Type B pancreatic cell (in vitro differentiated cells): ENCODE data around the gene SETBP1. TPM values are rescaled to one million over a fixed set of nuclear protein-coding genes. Genes with fewer than 3 reads are reported as not detected.

Experiments
- DNase-seq: peaks from one replicate; pipeline ENCODE4 v3.0.0; 2021; ENCODE audit warnings: mixed read lengths; ENCODE audit not compliant: unreplicated experiment; ENCODE audit errors: extremely low spot score
- H3K27ac Mint-ChIP-seq: 2 replicates; pipeline ENCODE4 v1.8.0; 2021; ENCODE audit warnings: mild to moderate bottlenecking, mixed read lengths
- H3K27me3 Mint-ChIP-seq: 2 replicates; pipeline ENCODE4 v1.8.0; 2021; ENCODE audit warnings: mixed read lengths
- H3K36me3 Mint-ChIP-seq: 2 replicates; pipeline ENCODE4 v1.8.0; 2021; ENCODE audit warnings: mixed read lengths
- H3K4me1 Mint-ChIP-seq: one replicate; pipeline ENCODE4 v1.8.0; 2021; ENCODE audit warnings: mixed read lengths; ENCODE audit not compliant: unreplicated experiment
- H3K4me3 Mint-ChIP-seq: 2 replicates; pipeline ENCODE4 v1.8.0; 2021; ENCODE audit warnings: mild to moderate bottlenecking, mixed read lengths
- H3K9me3 Mint-ChIP-seq: 2 replicates; pipeline ENCODE4 v1.8.0; 2021; ENCODE audit warnings: mixed read lengths
- total RNA-seq: library from RNA; stranded (reverse); gene quantifications from 2 replicates; pipeline ENCODE4 v1.2.1, GENCODE V29; 2021; ENCODE audit warnings: low replicate concordance
- TF ChIP-seq, protein P1 (sequence below): fragments of 200-600 bp; sonication (generic); conservative IDR thresholded peaks from 2 replicates; pipeline ENCODE4 v1.5.0; 2021; ENCODE audit warnings: antibody characterized with exemption, mild to moderate bottlenecking

The SETBP1 gene
- total RNA-seq, 1 donor from 2014 or later, result 62.7 TPM

DNA sequence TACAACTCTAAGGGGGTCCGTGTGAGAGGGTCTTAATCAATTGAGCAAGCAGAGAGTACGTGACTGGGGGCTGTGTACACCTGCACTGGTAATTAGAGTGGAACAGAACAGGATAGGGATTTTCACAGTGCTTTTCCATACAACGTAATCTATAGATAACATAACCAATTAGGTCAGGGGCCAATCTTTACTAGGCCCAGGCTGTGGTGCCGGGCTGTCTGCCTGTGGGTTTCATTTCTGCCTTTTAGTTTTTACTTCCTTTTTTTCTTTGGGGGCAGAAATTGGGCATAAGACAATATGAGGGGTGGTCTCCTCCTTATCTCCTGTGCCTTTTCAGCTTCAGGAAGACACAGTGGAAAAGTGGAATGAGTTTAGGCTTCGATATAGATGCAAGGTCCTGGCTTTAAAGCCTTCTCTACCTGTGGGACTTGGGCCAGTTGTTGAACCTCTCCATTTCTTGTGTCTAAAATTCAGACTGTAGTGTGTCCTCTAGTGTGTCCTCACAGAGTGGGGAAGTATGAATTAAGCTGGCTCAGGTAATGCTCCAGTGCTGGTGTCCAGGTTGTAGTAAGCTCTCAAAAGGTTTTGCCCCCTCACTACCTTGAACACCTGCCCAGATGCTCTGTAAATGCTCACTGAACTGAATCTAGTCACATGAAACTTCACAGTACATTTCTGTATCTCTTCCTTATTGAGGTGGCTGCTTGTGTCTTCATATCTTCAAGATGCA lies 422.8 kb downstream of the SETBP1 start:
- no peak for DNase-seq
- peaks cover 16% of the 10 kb centered on the region for H3K4me1 Mint-ChIP-seq
- no peak overlapping the region for H3K27ac Mint-ChIP-seq
- TF ChIP-seq, protein P1, sequence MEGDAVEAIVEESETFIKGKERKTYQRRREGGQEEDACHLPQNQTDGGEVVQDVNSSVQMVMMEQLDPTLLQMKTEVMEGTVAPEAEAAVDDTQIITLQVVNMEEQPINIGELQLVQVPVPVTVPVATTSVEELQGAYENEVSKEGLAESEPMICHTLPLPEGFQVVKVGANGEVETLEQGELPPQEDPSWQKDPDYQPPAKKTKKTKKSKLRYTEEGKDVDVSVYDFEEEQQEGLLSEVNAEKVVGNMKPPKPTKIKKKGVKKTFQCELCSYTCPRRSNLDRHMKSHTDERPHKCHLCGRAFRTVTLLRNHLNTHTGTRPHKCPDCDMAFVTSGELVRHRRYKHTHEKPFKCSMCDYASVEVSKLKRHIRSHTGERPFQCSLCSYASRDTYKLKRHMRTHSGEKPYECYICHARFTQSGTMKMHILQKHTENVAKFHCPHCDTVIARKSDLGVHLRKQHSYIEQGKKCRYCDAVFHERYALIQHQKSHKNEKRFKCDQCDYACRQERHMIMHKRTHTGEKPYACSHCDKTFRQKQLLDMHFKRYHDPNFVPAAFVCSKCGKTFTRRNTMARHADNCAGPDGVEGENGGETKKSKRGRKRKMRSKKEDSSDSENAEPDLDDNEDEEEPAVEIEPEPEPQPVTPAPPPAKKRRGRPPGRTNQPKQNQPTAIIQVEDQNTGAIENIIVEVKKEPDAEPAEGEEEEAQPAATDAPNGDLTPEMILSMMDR, result no peak
- H3K27me3 Mint-ChIP-seq, result no peaks in the 10 kb centered on the region
- no peaks in the 10 kb centered on the region for H3K9me3 Mint-ChIP-seq
- no peak overlapping the region for H3K4me3 Mint-ChIP-seq
- no peaks in the 10 kb centered on the region for H3K36me3 Mint-ChIP-seq

DNA sequence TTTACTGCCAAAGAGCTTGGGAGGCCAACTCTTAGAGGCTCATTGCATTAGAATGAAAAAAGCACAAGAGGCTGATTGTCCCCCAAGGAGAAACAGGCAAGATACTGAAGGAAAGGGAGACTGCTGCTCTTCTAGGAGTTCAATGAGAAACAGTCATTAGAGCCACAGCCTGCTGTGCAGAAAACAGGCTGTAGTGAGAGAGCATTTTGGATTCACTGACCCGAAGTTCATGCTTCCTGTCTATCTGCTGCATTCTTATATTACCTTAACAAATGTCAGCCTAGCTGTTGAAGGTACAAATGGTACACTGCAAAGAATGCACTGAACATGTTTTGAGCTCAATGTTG lies 423.3 kb downstream of the SETBP1 start:
- TF ChIP-seq, protein P1, result no peak
- Mint-ChIP-seq H3K36me3 (no peaks in the 10 kb centered on the region), H3K4me3 (no peak overlapping the region), H3K9me3 (no peaks in the 10 kb centered on the region), H3K27ac (no peak overlapping the region), H3K27me3 (no peaks in the 10 kb centered on the region), H3K4me1 (peaks cover 16% of the 10 kb centered on the region)
- DNase-seq, result no peak

DNA sequence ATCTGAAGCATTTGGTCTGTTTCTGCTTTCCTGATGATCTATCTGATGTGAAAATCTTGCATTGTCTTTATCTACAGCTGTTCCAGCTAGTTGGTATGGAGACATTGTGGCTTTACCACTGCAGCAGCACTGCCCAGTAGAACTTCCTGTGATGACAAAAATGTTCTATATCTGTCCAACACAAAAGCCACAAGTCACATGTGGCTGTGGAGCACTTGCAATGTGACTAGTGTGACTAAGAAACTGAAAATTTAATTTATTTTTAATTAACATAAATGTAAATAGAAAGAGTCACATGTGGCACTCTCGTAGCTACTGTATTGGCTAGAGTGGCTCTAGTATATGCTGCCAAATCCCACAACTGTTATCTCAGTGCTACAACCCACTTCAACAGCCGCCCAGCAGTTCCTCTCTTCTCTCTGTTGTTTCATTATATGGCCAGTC lies 425.7 kb downstream of the SETBP1 start:
- peaks cover 16% of the 10 kb centered on the region for H3K4me1 Mint-ChIP-seq

DNA sequence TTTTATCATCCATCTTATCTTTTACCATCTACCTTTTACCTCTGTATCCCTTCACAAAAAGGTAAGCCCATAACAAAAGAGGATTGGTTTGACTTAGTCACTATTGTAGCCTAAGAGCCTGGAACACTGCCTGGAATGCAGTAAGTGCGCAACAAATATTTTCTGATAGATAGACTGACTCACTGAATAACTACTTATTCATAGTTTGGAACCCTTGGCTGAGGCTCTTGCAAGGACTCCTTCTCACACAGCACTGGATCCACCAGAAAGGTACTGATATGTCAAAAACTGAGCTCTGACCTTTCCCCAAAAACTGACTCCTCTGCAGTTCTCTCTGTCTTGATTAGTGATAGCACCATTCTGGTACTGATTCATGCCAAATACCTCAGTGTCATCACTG lies 426.7 kb downstream of the SETBP1 start:
- H3K36me3 Mint-ChIP-seq, result no peaks in the 10 kb centered on the region
- H3K9me3 Mint-ChIP-seq, result peaks cover 4% of the 10 kb centered on the region
- H3K27me3 Mint-ChIP-seq, result peaks cover 4% of the 10 kb centered on the region
- TF ChIP-seq, protein P1, result no peak
- no peak overlapping the region for H3K27ac Mint-ChIP-seq
- H3K4me3 Mint-ChIP-seq, result no peak overlapping the region
- DNase-seq, result no peak
- H3K4me1 Mint-ChIP-seq, result peaks cover 16% of the 10 kb centered on the region

More for the DNA sequence above, 425.7 kb downstream of the SETBP1 start:
- H3K9me3 Mint-ChIP-seq, result no peaks in the 10 kb centered on the region
- H3K4me3 Mint-ChIP-seq, result no peak overlapping the region
- H3K27me3 Mint-ChIP-seq, result peaks cover 4% of the 10 kb centered on the region
- H3K36me3 Mint-ChIP-seq, result no peaks in the 10 kb centered on the region
- TF ChIP-seq, protein P1, result no peak
- no peak for DNase-seq
- H3K27ac Mint-ChIP-seq, result no peak overlapping the region

DNA sequence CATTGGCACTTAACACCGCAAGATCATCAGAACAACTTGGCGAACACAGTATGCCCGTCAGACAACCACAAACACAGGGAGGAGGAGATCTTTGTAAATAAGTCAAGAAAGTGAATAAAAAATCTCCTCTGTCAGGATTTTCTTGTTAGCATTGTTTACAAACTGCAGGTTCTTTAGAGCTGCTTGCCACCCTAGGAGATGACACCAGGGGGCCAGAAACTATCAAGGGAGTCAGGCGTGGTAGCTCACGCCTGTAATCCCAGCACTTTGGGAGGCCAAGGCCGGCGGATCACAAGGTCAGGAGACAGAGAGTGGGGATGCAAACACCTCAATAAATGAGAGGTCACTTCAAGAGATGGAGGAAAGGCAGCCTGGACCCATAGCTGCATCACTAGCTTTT lies 428.1 kb downstream of the SETBP1 start:
- no peak overlapping the region for H3K27ac Mint-ChIP-seq
- no peak overlapping the region for H3K4me3 Mint-ChIP-seq

More for the DNA sequence above, 428.1 kb downstream of the SETBP1 start:
- peaks cover 12% of the 10 kb centered on the region for H3K4me1 Mint-ChIP-seq
- H3K9me3 Mint-ChIP-seq, result peaks cover 11% of the 10 kb centered on the region
- H3K36me3 Mint-ChIP-seq, result no peaks in the 10 kb centered on the region
- no peak for DNase-seq
- TF ChIP-seq, protein P1, result no peak
- peaks cover 4% of the 10 kb centered on the region for H3K27me3 Mint-ChIP-seq
